A549 (cell line): Measurements from ENCODE around the gene RPH3AL. TPM values are rescaled to one million over a fixed set of nuclear protein-coding genes. Genes with fewer than 3 reads are reported as not detected.

Source experiments
- ATAC-seq, 2 experiments: fragments of 200-7000 bp in 1 of 2; fragments of >200 bp in 1 of 2; cut with Nextera tagmentation in 1 of 2; cut with Tn5 transposase in 1 of 2; 3 replicates each; pipeline versions ENCODE4 v1.8.0 to v1.9.1; 2018 to 2020; ENCODE audit warnings: mild to moderate bottlenecking in 1 of 2, moderate library complexity in 1 of 2
- CTCF ChIA-PET: fragments of 300-600 bp; sonication (Branson Sonifier 250); formaldehyde crosslinking; extraction: SDS; loops from one replicate; lab custom pipeline; 2021; ENCODE audit warnings: antibody characterized with exemption, inconsistent platforms; lab: Yijun Ruan, JAX
- POLR2A ChIA-PET: fragments of 350-600 bp; formaldehyde crosslinking; extraction: SDS; loops from one replicate; lab custom pipeline; 2021; ENCODE audit warnings: antibody characterized with exemption, inconsistent platforms; lab: Yijun Ruan, JAX
- DNase-seq, 2 experiments: peaks; one replicate each; pipeline versions ENCODE4 v3.0.0 to v3.0.0-alpha.2; 2011 to 2016; ENCODE audit warnings: low read depth in 1 of 2, low spot score in 1 of 2
- FAIRE-seq: peaks from 2 replicates; lab custom pipeline; 2011; peaks lifted over from hg19 to GRCh38; lab: Jason Lieb, UNC
- H3K27ac ChIP-seq, 2 experiments: fragments of >200 bp; sonication (Bioruptor Twin); formaldehyde crosslinking; 3 replicates each; pipeline ENCODE4 v1.5.1; 2016 to 2017
- H3K4me1 ChIP-seq: fragments of >200 bp; sonication (Bioruptor Twin); formaldehyde crosslinking; 3 replicates; pipeline ENCODE4 v1.6.1; 2016
- H3K4me2 ChIP-seq: fragments of >200 bp; sonication (Bioruptor Twin); formaldehyde crosslinking; 3 replicates; pipeline ENCODE4 v1.6.1; 2016
- H3K4me3 ChIP-seq: fragments of >200 bp; sonication (Bioruptor Twin); formaldehyde crosslinking; 3 replicates; pipeline ENCODE4 v1.5.1; 2016
- H3K9me3 ChIP-seq: fragments of >200 bp; sonication (Bioruptor Twin); formaldehyde crosslinking; 3 replicates; pipeline ENCODE4 v1.6.1; 2016
- ATOH8 ChIP-seq: fragments of 250-450 bp; sonication (Bioruptor Pico); IDR thresholded peaks from 2 replicates; pipeline ENCODE4 v1.5.0; 2020; ENCODE audit warnings: low read depth, mild to moderate bottlenecking, moderate library complexity
- BHLHE40 ChIP-seq: IDR thresholded peaks from 2 replicates; pipeline ENCODE4 v1.6.1; 2012; ENCODE audit warnings: low read depth, low read length, inconsistent platforms
- CBX8 ChIP-seq: fragments of 200-600 bp; sonication (generic); IDR thresholded peaks from 2 replicates; pipeline ENCODE4 v1.6.1; 2016
- CEBPB ChIP-seq, 2 experiments: fragments of >200 bp in 1 of 2; sonication (Bioruptor Twin) in 1 of 2; formaldehyde crosslinking in 1 of 2; IDR thresholded peaks; 2 replicates each; pipeline ENCODE4 v1.6.1; 2012 to 2016
- CHD2 ChIP-seq: fragments of 150-350 bp; IDR thresholded peaks from 2 replicates; pipeline ENCODE4 v1.6.1; 2014; ENCODE audit warnings: low read length; ENCODE audit not compliant: partially characterized antibody
- ELK1 ChIP-seq: fragments of 150-350 bp; IDR thresholded peaks from 2 replicates; pipeline ENCODE4 v1.6.1; 2014; ENCODE audit warnings: low read depth, mild to moderate bottlenecking, low read length
- FOSB ChIP-seq: fragments of 250-450 bp; sonication (Bioruptor Pico); IDR thresholded peaks from 2 replicates; pipeline ENCODE4 v1.5.0; 2020; ENCODE audit warnings: mild to moderate bottlenecking, moderate library complexity
- HOXA7 ChIP-seq: fragments of 250-450 bp; sonication (Bioruptor Pico); IDR thresholded peaks from 2 replicates; pipeline ENCODE4 v1.5.0; 2020; ENCODE audit warnings: mild to moderate bottlenecking, moderate library complexity
- HOXB13 ChIP-seq: fragments of 250-450 bp; sonication (Bioruptor Pico); IDR thresholded peaks from 2 replicates; pipeline ENCODE4 v1.5.0; 2020; ENCODE audit warnings: low read depth, mild to moderate bottlenecking, moderate library complexity
- JUN ChIP-seq, 2 experiments: fragments of >200 bp; sonication (Bioruptor Twin); formaldehyde crosslinking; IDR thresholded peaks; 2 replicates in 1 of 2; 3 replicates in 1 of 2; pipeline ENCODE4 v1.6.1; 2016 to 2017
- KDM5A ChIP-seq: fragments of 200-600 bp; sonication (generic); IDR thresholded peaks from 2 replicates; pipeline ENCODE4 v1.6.1; 2016; ENCODE audit warnings: antibody characterized with exemption, mild to moderate bottlenecking
- MAFK ChIP-seq: fragments of 450-650 bp; IDR thresholded peaks from 2 replicates; pipeline ENCODE4 v1.6.1; 2014; ENCODE audit not compliant: partially characterized antibody
- MAX ChIP-seq: IDR thresholded peaks from 2 replicates; pipeline ENCODE4 v1.6.1; 2012
- MAZ ChIP-seq: fragments of 150-350 bp; IDR thresholded peaks from 2 replicates; pipeline ENCODE4 v1.6.1; 2014; ENCODE audit warnings: antibody characterized with exemption, low read depth, low read length, borderline replicate concordance
- MYC ChIP-seq: IDR thresholded peaks from 2 replicates; pipeline ENCODE4 v1.6.1; 2012; ENCODE audit warnings: mild to moderate bottlenecking, inconsistent platforms, low read length, improper control_type of control experiment, borderline replicate concordance
- PHF8 ChIP-seq: fragments of 200-600 bp; sonication (generic); IDR thresholded peaks from 2 replicates; pipeline ENCODE4 v1.6.1; 2016; ENCODE audit warnings: low read depth, mild to moderate bottlenecking, antibody characterized with exemption, moderate library complexity, borderline replicate concordance
- RAD21 ChIP-seq, 2 experiments: fragments of >200 bp in 1 of 2; sonication (Bioruptor Twin) in 1 of 2; formaldehyde crosslinking in 1 of 2; IDR thresholded peaks in 1 of 2; conservative IDR thresholded peaks in 1 of 2; 2 replicates in 1 of 2; 3 replicates in 1 of 2; pipeline ENCODE4 v1.6.1; 2012 to 2018; ENCODE audit warnings: inconsistent platforms in 1 of 2
- REST ChIP-seq: fragments of 200-600 bp; sonication (generic); IDR thresholded peaks from 2 replicates; pipeline ENCODE4 v1.6.1; 2016; ENCODE audit warnings: antibody characterized with exemption, mild to moderate bottlenecking, moderate library complexity
- TFCP2L1 ChIP-seq: fragments of 250-450 bp; sonication (Bioruptor Pico); IDR thresholded peaks from 2 replicates; pipeline ENCODE4 v1.5.0; 2021; ENCODE audit warnings: mild to moderate bottlenecking
- TP53 ChIP-seq: fragments of 250-450 bp; sonication (Bioruptor Pico); IDR thresholded peaks from 2 replicates; pipeline ENCODE4 v1.5.0; 2021; ENCODE audit warnings: mild to moderate bottlenecking, moderate library complexity
- ZC3H11A ChIP-seq: fragments of 450-650 bp; IDR thresholded peaks from 2 replicates; pipeline ENCODE4 v1.6.1; 2014; ENCODE audit warnings: antibody characterized with exemption, mild to moderate bottlenecking
- ZNF302 ChIP-seq: fragments of 250-450 bp; sonication (Bioruptor Pico); IDR thresholded peaks from 2 replicates; pipeline ENCODE4 v1.9.0; 2021; ENCODE audit warnings: inconsistent platforms, mild to moderate bottlenecking, moderate library complexity
- ZSCAN20 ChIP-seq: fragments of 250-450 bp; sonication (Bioruptor Pico); IDR thresholded peaks from 2 replicates; pipeline ENCODE4 v1.8.0; 2022; ENCODE audit warnings: mild to moderate bottlenecking, moderate library complexity
- WGBS: methylation state at CpG from one replicate; pipeline ENCODE4 v1.1.6; 2017; ENCODE audit errors: missing lambda C conversion rate; 5-methylcytosine and 5-hydroxymethylcytosine counted together
- polyA plus RNA-seq, 4 experiments: library from polyadenylated mRNA; depleted of rRNA in 3 of 4; stranded (reverse); fragments of >200 nt; fragmentation: RNase III in 1 of 4; extraction: RNeasy Plus Mini Kit Qiagen cat#74134 plus additional on column Dnase treatment in 1 of 4; gene quantifications; 2 replicates in 3 of 4; 3 replicates in 1 of 4; pipeline ENCODE4 v1.2.3, GENCODE V29; 2011 to 2017

The RPH3AL gene
- polyA plus RNA-seq, 2 of the 4 experiments (the other 2 are of a cell fraction): 23.3 to 31.1 TPM

- ATAC-seq (peak; percentile 60 to 77), FAIRE-seq (no peak), DNase-seq (peak; percentile 53 to 56)
- H3K9me3 ChIP-seq: no peaks in the 10 kb centered on the region
- H3K4me1 ChIP-seq: peaks cover 41% of the 10 kb centered on the region
- 8% methylated on average over 20 of the region's 70 CpGs for WGBS
- H3K4me3 ChIP-seq: peak overlapping the region; percentile 69
- TF ChIP-seq KDM5A: no peak
- TF ChIP-seq BHLHE40: peak; percentile 25; the same call in 1 of the 2 replicates
- no peak for TF ChIP-seq ZSCAN20
- TF ChIP-seq MAX: peak; percentile 50
- peak; percentile 25; the same call in 1 of the 2 replicates for TF ChIP-seq HOXB13 (CRISPR knock-in tag)
- peak in 1 of 2 experiments; percentile 56; a peak in 1 of 5 replicates for TF ChIP-seq JUN (IDR thresholded peaks at IDR 0.05)
- peak; percentile 70; the same call in 1 of the 2 replicates for TF ChIP-seq TFCP2L1 (CRISPR knock-in tag)
- CTCF ChIA-PET: interaction anchor here (0.6 to 3.7 kb wide), 29 partner anchors 10 to 501 kb away, joined by 3 to 25 read pairs (median 4); partner anchors contain the start of gene RPH3AL
- peak overlapping the region; percentile 99 for H3K4me2 ChIP-seq
- POLR2A ChIA-PET: interaction anchor here (1.1 kb wide), 1 partner anchor 33 kb away, joined by 6 read pairs; the partner anchor contains the start of gene RPH3AL
- peak overlapping the region; percentile 96 to 99 for H3K27ac ChIP-seq
Measured at GRCh38 chr17:385178-385835, 32.7 kb upstream of the RPH3AL start.

- WGBS: 77% methylated on average over 23 of the region's 37 CpGs
- DNase-seq (no peak), FAIRE-seq (no peak), ATAC-seq (peak in 1 of 2 experiments; percentile 25; a peak in 2 of 6 replicates)
- POLR2A ChIA-PET: no interaction called here
- H3K4me1 ChIP-seq: peaks cover 41% of the 10 kb centered on the region
- H3K9me3 ChIP-seq: no peaks in the 10 kb centered on the region
- no peak for TF ChIP-seq ZNF302 (CRISPR knock-in tag)
- TF ChIP-seq ELK1: no peak
- no peak for TF ChIP-seq CBX8
- no peak for TF ChIP-seq FOSB (CRISPR knock-in tag)
- CTCF ChIA-PET: interaction anchor here (1.1 to 3.7 kb wide), 5 partner anchors 24 to 316 kb away, joined by 3 to 19 read pairs (median 6); partner anchors contain the start of gene RPH3AL
- peak overlapping the region; percentile 96 to 99 for H3K27ac ChIP-seq
- peak overlapping the region; percentile 69 for H3K4me3 ChIP-seq
- H3K4me2 ChIP-seq: peak overlapping the region; percentile 99
Measured at GRCh38 chr17:384622-385177, 32.1 kb upstream of the RPH3AL start.

- Histone ChIP-seq H3K4me3 (no peak overlapping the region), H3K4me1 (peaks cover 41% of the 10 kb centered on the region), H3K27ac (peak overlapping the region; percentile 96 to 99; a peak in 5 of 6 replicates), H3K9me3 (no peaks in the 10 kb centered on the region), H3K4me2 (peak overlapping the region; percentile 99)
- WGBS: 85% methylated on average over 19 of the region's 19 CpGs
- ATAC-seq (no peak), DNase-seq (no peak), FAIRE-seq (no peak)
- ChIA-PET CTCF (interaction anchor here (0.6 to 3.7 kb wide), 8 partner anchors 12 to 316 kb away, joined by 3 to 19 read pairs (median 4); partner anchors contain the start of gene RPH3AL), POLR2A (interaction anchor here (1.0 kb wide), 1 partner anchor 31 kb away, joined by 3 read pairs; the partner anchor contains the start of gene RPH3AL)
- TF ChIP-seq MAFK (no peak), RAD21 (conservative IDR thresholded peaks at IDR 0.05 in 1 of 2, IDR thresholded peaks at IDR 0.05 in 1 of 2) (no peak), MYC (no peak), PHF8 (no peak), CHD2 (no peak), TP53 (CRISPR knock-in tag) (no peak), HOXA7 (CRISPR knock-in tag) (no peak), CEBPB (IDR thresholded peaks at IDR 0.05) (no peak), ATOH8 (no peak), MAZ (no peak), REST (no peak), ZC3H11A (no peak), JUN (IDR thresholded peaks at IDR 0.05) (no peak)
Measured at GRCh38 chr17:383771-384621, 31.4 kb upstream of the RPH3AL start.
